Astrocyte of the cerebellum (primary cell): Measurements from ENCODE around the gene ARAP1.

ENCODE experiments used
- DNase-seq: peaks from one replicate; pipeline ENCODE4 v3.0.0-alpha.2; 2011; ENCODE audit warnings: low read depth
- H3K4me3 ChIP-seq: 2 replicates; pipeline ENCODE4 v1.5.1; 2011; ENCODE audit warnings: mild to moderate bottlenecking, low read depth, low read length, moderate library complexity
- in situ Hi-C: cut with HindIII; loops from 2 replicates; pipeline ENCODE4 v1.10.0; 2017; ENCODE audit warnings: low sequenced_read_pairs
- TF ChIP-seq, protein P1 (sequence below): IDR thresholded peaks from 2 replicates; pipeline ENCODE4 v1.5.1; 2012; ENCODE audit warnings: low read length, low read depth, moderate library complexity, mild to moderate bottlenecking; ENCODE audit errors: missing control alignments

ARAP1 gene

DNA sequence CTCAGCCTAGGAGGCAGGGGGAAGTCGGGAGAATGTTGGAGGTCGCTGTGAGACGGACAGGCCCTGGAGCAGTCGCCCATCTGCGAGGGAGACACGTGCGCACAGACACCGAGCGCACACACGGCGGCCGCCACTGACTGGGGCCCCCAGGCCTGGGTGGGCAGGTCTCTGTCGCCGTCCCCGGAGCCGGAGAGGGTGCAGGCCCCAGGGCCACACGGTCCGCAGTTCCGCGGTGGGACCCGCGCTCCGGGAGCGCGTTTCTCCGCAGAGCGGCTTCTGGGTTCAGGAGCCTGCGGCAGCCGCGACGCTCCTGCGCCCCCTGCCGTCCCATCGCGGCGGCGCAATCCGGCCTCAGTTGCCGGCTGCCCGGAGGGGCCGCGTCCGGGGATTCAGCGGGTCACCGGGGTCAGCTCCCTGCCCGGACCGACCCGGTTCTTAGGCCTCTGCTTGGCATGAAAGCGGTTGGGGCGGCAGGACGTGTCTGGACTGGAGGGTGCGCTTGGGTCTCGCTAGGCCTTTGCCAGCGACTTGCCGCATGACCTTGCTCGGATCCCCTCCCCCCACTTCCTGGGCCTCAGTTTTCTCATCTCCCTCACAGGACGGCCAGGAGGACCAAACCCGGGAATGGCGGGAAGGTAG lies 109.2 kb downstream of the ARAP1 start:
- TF ChIP-seq, protein P1, sequence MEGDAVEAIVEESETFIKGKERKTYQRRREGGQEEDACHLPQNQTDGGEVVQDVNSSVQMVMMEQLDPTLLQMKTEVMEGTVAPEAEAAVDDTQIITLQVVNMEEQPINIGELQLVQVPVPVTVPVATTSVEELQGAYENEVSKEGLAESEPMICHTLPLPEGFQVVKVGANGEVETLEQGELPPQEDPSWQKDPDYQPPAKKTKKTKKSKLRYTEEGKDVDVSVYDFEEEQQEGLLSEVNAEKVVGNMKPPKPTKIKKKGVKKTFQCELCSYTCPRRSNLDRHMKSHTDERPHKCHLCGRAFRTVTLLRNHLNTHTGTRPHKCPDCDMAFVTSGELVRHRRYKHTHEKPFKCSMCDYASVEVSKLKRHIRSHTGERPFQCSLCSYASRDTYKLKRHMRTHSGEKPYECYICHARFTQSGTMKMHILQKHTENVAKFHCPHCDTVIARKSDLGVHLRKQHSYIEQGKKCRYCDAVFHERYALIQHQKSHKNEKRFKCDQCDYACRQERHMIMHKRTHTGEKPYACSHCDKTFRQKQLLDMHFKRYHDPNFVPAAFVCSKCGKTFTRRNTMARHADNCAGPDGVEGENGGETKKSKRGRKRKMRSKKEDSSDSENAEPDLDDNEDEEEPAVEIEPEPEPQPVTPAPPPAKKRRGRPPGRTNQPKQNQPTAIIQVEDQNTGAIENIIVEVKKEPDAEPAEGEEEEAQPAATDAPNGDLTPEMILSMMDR = peak; percentile 81
- in situ Hi-C loops = no loop called here
- no peak for DNase-seq
- peak overlapping the region; percentile 36 for H3K4me3 ChIP-seq

DNA sequence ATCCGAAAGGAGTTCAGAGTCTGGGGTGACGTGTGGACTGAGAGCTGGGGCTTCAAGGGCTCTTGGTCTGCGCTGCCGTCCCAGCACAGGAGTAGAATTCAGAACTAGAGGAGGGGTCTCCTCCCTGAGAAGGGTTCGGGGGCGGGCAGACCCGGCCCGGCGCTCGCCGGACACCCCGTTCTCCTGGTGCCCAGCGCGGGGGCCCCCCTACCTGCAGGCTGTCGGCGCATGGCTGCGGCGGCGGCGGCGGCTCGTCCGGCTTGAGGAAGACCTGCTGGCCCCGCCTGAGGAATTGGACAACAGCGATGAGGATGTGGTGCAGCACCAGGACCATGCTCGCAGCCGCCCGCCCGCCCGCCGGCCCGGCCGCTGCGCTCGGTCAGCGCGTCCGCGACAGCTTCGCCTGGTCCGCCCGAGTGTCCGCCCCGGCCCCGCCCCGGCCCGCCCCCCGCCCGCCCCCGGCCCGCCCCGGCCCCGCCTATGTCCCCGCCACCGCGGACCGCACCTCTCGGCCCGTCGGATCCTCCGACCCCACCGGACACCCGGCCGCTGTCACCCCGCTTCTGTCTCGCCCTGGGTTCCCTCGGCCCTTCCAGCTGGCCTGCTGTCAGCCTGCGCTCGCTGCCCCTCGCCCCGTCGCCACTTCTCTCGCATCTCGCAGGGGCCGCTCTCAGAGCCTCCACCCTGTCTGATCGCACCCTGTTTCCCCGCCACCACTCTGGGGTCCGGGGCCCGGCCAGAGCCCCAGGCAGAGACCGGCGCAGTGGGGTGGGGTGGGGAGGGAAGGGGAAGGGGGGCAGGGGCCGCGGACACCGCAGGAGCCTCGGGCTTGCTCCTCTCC lies 109.9 kb downstream of the ARAP1 start:
- in situ Hi-C loops = no loop called here
- peak overlapping the region; percentile 36 for H3K4me3 ChIP-seq
- DNase-seq = no peak
- TF ChIP-seq, protein P1 = no peak

DNA sequence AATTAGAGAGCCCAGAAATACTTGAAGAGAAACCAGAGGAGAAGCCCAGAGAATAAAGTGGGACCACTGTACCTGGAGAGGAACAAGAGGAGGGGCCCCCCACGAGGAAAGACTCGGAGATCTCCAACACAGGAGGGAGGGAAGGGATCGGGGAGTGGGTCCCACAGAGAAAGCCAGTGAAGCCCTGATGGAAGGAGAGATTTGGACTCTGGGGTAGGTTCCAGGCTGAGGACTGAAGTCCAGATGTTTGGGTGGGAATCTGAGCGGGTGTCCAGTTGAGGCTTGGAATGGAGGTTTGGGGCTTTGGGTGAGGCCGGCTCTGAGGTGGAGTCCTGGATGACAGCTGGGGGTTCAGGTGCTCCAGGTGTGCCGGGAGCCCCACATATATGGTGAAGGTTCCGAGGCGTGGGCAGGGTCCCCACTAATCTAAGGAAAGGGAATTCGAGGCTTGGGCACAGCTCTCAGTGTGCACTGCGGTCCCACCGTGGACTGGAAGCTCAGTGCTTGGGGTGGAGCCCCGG lies 110.6 kb downstream of the ARAP1 start:
- H3K4me3 ChIP-seq = peak overlapping the region; percentile 36
- TF ChIP-seq, protein P1 = no peak
- in situ Hi-C loops = no loop called here
- no peak for DNase-seq

DNA sequence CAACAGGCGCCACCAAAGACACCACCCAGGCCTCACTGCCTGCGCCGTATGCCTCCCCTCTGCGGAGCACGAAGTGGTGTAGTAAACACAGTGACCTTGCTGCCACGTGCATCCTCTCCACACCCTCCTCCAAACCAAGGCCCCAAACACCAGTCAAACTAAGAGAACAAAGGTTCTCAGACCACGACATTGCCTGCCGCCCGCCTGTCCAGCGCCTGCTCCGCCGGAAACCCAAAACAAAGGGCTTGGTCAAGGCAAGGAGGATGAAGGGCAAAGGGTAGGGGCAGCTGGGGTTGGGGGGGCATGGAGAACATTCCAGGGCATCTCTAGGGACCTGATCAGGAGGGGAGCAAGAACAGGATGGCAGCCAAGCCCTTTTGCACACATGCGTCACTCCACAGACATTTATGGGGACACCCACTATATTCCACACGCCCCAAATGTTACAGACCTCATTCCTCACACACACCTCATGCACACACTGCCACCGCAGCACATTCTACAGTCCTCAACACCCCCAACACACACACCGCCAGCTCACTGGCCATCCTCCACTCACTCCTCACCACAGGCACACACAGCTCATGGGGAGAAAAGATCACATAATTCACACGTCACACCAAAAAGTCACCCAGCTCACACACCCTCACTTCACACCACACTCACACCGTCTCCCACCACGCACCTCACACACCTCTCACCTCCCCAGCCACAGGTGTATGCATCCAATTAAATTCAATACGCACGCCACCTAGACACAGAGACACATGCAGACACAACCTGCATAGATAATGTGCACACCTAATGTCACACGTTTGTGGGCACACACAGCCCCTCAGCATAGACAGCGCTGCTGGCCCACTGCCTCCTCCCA lies 112.5 kb downstream of the ARAP1 start:
- TF ChIP-seq, protein P1 = no peak
- H3K4me3 ChIP-seq = no peak overlapping the region
- in situ Hi-C loops = no loop called here
- no peak for DNase-seq

DNA sequence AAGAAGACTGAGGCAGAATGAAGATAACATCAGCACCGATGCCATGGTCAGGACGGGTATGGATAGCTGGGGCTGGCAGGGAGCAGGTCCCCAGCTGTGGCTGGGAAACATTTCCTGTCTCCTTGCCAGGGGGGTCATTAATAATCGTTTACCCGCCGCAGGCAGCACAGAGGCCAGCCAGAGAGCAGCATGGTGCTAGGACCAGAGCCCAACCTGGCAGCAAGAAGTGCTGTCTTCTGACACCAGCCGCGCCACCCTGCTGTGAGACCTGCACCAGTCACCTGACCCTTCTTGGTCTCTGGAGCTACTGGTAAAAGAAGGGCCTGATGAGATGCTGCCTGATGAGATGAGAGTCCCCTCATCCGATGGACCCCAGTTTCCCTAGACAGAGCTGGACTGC lies 114.3 kb downstream of the ARAP1 start:
- no peak for DNase-seq
- in situ Hi-C loops = no loop called here
- TF ChIP-seq, protein P1 = no peak
- H3K4me3 ChIP-seq = no peak overlapping the region

DNA sequence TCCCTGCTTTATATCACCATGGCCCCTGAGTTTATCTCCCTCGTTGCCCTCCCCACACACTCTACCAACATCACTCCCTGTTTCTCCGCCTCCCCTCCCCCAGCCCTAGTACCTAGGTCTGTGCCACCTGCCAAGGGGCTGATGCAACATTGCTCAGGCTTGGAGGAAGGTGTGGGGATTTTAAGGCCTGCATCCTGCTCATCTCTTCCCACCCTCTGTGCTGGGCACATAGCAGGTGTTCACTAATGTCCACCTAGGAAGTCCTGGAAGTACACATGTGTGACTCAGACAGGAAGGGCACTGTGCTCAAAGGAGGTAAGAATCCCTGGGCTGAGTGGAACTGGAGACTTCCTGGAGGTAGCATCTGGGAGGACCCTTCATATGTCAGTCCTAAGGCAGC lies 115.0 kb downstream of the ARAP1 start:
- H3K4me3 ChIP-seq = no peak overlapping the region
- TF ChIP-seq, protein P1 = no peak
- DNase-seq = no peak
- in situ Hi-C loops = no loop called here
